Thoracic aorta (tissue), 2 donors: Measurements from ENCODE around the gene MTERF2. TPM values are rescaled to one million over a fixed set of nuclear protein-coding genes. Genes with fewer than 3 reads are reported as not detected.

ENCODE experiments used
- ATAC-seq: fragments of 150-250 bp; one replicate; pipeline ENCODE4 v1.8.0; 2017; ENCODE audit warnings: low read depth; ENCODE audit not compliant: insufficient number of reproducible peaks, low FRiP score
- DNase-seq: peaks from one replicate; pipeline ENCODE4 v3.0.0-alpha.2; 2020; ENCODE audit warnings: low spot score
- H3K27ac ChIP-seq, 2 donors: fragments of 200-600 bp; sonication (generic); 1 replicate in 1 of 2; 2 replicates in 1 of 2; pipeline ENCODE4 v1.5.1; 2016; ENCODE audit warnings: mild to moderate bottlenecking in 2 of 2, moderate library complexity in 2 of 2
- H3K27me3 ChIP-seq: fragments of 200-600 bp; sonication (generic); replicated peaks from 2 replicates; pipeline ENCODE4 v1.6.0; 2016; ENCODE audit warnings: mild to moderate bottlenecking; ENCODE audit not compliant: insufficient read depth
- H3K36me3 ChIP-seq: fragments of 200-600 bp; sonication (generic); one replicate; pipeline ENCODE4 v1.5.1; 2016
- H3K4me1 ChIP-seq, 2 donors: fragments of 200-600 bp; sonication (generic); 1 replicate in 1 of 2; 2 replicates in 1 of 2; pipeline versions ENCODE4 v1.5.1 to v1.6.0; 2016; ENCODE audit warnings: low read depth in 2 of 2, mild to moderate bottlenecking in 1 of 2; ENCODE audit not compliant: control insufficient read depth in 1 of 2
- H3K4me3 ChIP-seq: fragments of 200-600 bp; sonication (generic); 2 replicates; pipeline ENCODE4 v1.5.1; 2016; ENCODE audit warnings: mild to moderate bottlenecking
- H3K9me3 ChIP-seq: fragments of 200-600 bp; sonication (generic); 2 replicates; pipeline ENCODE4 v1.5.1; 2016
- CTCF ChIP-seq: fragments of 200-600 bp; sonication (generic); IDR thresholded peaks from one replicate; pipeline ENCODE4 v1.5.1; 2019; ENCODE audit warnings: antibody characterized with exemption
- total RNA-seq, 2 donors: library from RNA; depleted of rRNA; stranded (reverse); fragments of >200 nt; gene quantifications; one replicate each; pipeline versions ENCODE4 v1.1.0 to v1.2.3, GENCODE V29; 2016

MTERF2 gene
- total RNA-seq, 2 donors from 2014 or later, result 5.8 to 11.1 TPM

GRCh38 chr12:106982229-106982628 is 4.7 kb downstream of the MTERF2 start:
- no peak for TF ChIP-seq CTCF
- peaks cover 24 to 55% of the 10 kb centered on the region in 2 donors for H3K4me1 ChIP-seq
- no peaks in the 10 kb centered on the region for H3K36me3 ChIP-seq
- ATAC-seq, result no peak
- no peak overlapping the region for H3K4me3 ChIP-seq
- H3K27ac ChIP-seq, result no peak overlapping the region
- DNase-seq, result no peak
- no peaks in the 10 kb centered on the region for H3K9me3 ChIP-seq
- no peaks in the 10 kb centered on the region for H3K27me3 ChIP-seq

- Histone ChIP-seq H3K4me3 (no peak overlapping the region), H3K4me1 (peaks cover 24 to 57% of the 10 kb centered on the region in 2 donors), H3K27ac (no peak overlapping the region), H3K27me3 (no peaks in the 10 kb centered on the region), H3K36me3 (no peaks in the 10 kb centered on the region), H3K9me3 (no peaks in the 10 kb centered on the region)
- no peak for DNase-seq
- TF ChIP-seq CTCF, result no peak
- ATAC-seq, result no peak
Measured at GRCh38 chr12:106981788-106982187, 5.2 kb downstream of the MTERF2 start.

GRCh38 chr12:106980944-106981343 is 6.0 kb downstream of the MTERF2 start:
- DNase-seq, result no peak
- no peaks in the 10 kb centered on the region for H3K36me3 ChIP-seq
- H3K27me3 ChIP-seq, result no peaks in the 10 kb centered on the region
- TF ChIP-seq CTCF, result no peak
- H3K27ac ChIP-seq, result no peak overlapping the region
- no peak overlapping the region for H3K4me3 ChIP-seq
- H3K9me3 ChIP-seq, result no peaks in the 10 kb centered on the region
- ATAC-seq, result no peak
- H3K4me1 ChIP-seq, result peaks cover 29 to 61% of the 10 kb centered on the region in 2 donors

GRCh38 chr12:106978035-106978800 is 8.7 kb downstream of the MTERF2 start:
- DNase-seq (no peak), ATAC-seq (no peak)
- no peaks in the 10 kb centered on the region for H3K36me3 ChIP-seq
- H3K9me3 ChIP-seq, result no peaks in the 10 kb centered on the region
- H3K27me3 ChIP-seq, result no peaks in the 10 kb centered on the region
- peak overlapping the region in 1 of 2 donors; percentile 4 for H3K27ac ChIP-seq
- peaks cover 37 to 77% of the 10 kb centered on the region in 2 donors for H3K4me1 ChIP-seq
- H3K4me3 ChIP-seq, result no peak overlapping the region
- TF ChIP-seq CTCF, result no peak

- Histone ChIP-seq H3K4me1 (peaks cover 44 to 72% of the 10 kb centered on the region in 2 donors), H3K27ac (no peak overlapping the region), H3K27me3 (no peaks in the 10 kb centered on the region)
Measured at GRCh38 chr12:106976668-106977067, 10.3 kb downstream of the MTERF2 start.

More at GRCh38 chr12:106976668-106977067, 10.3 kb downstream of the MTERF2 start:
- peaks cover 7% of the 10 kb centered on the region for H3K36me3 ChIP-seq
- ATAC-seq (no peak), DNase-seq (no peak)
- H3K4me3 ChIP-seq, result no peak overlapping the region
- no peaks in the 10 kb centered on the region for H3K9me3 ChIP-seq
- TF ChIP-seq CTCF, result no peak
